Mesenteric fat pad (tissue), 1 donor: Measurements from ENCODE around the gene LPXN. TPM values are rescaled to one million over a fixed set of nuclear protein-coding genes. Genes with fewer than 3 reads are reported as not detected.

Experiments used
- total RNA-seq: library from RNA; stranded (reverse); fragmentation: NEBNext Ultra II Directional; extraction: Animal tissue kit (Norgen Biotek cat#: 25700); gene quantifications from one replicate; pipeline ENCODE4 v1.2.1, GENCODE V29; 2021
- donor health status: DM: yes; HTN: yes; CAD: no.

Gene LPXN
- total RNA-seq, 1 donor from 2014 or later, result 17.0 TPM

Other genes with a start within 250 kb of the LPXN start
- not detected for gene OR5B17, start 216.8 kb downstream of the LPXN start, total RNA-seq
- not detected for gene OR5B3, start 169.0 kb downstream of the LPXN start, total RNA-seq
- not detected for gene OR5B2, start 147.7 kb downstream of the LPXN start, total RNA-seq
- gene OR5B12, start 133.6 kb downstream of the LPXN start, total RNA-seq, result not detected
- gene OR5B21, start 67.8 kb downstream of the LPXN start, total RNA-seq, result not detected
- 58.7 TPM for gene ZFP91, start 3.2 kb upstream of the LPXN start, total RNA-seq
- 2.2 TPM for gene CNTF, start 46.8 kb upstream of the LPXN start, total RNA-seq
- 6.4 TPM for gene GLYAT, start 156.1 kb upstream of the LPXN start, total RNA-seq